NCI-H524 (cell line): ENCODE data around the gene BBS10.
"Not testable (repeated sequence)": the region's sequence is repeated elsewhere in the genome, so short reads cannot be mapped to it uniquely, and the experiment has no call there.

Experiments
- DNase-seq, 2 experiments: peaks; one replicate each; lab custom pipeline; 2025; lab: John Stamatoyannopoulos, UW

The BBS10 gene

DNA sequence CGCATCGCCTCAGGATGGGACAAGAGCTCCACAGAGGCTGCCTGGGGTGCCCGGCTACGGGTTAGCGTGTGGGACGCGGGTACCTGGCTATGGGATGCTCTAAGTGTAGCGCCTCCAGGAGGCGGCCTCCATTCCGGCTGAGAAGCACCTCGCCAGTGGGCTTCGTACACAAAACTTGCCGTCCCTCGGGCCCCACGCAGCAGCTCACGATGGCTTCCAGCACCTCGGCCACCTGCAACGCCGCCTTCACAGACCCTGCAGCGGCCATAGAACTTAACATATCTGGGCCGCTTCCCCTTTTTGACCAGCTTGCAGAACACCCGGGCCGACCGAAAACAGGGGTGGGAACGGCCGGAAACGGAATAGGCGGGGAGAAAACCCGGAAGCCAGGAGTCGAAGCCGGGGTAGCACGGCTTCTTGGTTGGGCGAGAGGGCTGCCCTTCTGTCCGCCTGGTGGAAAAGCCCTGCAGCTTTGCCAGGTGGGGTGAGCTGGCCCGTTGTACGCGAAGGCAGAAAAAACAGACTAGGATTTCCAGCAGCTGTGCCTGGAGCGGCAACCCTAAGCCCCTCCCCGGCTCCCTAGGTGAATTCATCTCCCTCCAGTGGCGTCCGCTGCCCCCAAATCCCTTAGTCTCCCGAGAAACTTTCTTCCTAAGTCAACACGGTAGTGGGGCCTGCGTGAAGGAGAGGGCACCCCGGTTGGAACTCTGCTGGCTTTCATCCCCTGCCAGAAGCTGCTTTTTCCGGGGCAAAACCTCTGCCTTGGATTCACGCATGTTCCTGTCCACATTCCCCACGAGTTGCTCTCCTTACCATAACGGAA is at the start of gene BBS10:
BBS10 (minus strand) TSS at position 337 of the 823 bp plus-strand sequence; CDS start at position 280, 57 bp downstream.
- peak; percentile 84 to 90 for DNase-seq

DNA sequence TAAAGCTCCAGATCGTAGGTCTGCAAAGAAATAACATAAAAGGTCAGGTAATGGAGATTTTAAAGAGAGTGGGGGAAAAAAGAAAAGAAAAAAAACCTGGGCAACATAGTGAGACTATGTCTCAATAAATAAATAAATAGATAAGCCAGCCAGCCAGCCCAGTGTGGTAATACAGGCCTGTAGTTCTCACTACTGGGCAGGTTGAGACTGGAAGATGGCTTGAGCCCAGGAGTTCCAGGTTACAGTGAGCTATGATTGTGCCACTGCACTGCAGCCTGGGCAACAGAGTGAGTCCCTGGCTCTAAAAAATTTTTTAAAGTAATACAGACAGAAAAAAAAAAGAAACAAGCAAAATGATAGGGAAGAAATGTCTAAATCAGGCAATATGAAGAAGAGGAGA is 43.2 kb upstream of the BBS10 start:
- no peak for DNase-seq

DNA sequence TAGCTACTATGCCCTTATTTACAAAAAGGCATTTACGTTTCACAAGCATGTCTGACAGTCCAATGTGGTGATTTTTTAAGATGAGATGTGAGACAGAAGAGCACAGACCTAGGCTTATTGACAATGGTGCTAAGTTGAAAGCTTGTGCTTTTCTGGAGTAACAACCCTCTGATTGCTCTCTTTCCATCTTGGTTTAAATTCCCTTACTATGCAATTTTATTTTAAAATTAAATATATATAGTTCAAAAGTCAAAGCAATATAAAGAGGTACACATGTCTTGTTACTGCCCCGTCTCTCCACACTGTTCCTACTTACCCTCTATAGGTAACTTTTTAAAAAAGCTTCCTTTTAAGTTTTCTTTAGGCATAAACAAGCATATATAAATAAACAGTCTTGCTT is 39.4 kb upstream of the BBS10 start:
- DNase-seq: no peak

DNA sequence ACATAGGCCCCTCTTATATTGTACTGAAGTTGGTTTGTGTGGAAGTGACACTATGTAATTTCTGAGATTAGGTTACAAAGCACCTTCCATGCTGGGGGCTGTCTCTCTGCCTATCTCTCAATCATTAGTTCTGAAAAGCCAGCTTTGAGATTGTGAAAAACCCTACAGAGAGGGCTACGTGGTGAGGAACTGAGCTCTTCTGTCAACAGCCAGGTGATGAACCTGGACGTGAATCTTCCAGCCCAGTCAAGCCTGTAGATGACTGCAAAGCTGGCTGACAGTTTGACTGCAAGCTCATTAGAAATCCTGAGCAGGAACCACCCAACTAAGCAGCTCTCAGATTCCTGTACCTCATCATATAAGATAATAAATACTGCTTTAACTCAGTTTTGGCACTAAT is 36.3 kb upstream of the BBS10 start:
- DNase-seq: no peak

DNA sequence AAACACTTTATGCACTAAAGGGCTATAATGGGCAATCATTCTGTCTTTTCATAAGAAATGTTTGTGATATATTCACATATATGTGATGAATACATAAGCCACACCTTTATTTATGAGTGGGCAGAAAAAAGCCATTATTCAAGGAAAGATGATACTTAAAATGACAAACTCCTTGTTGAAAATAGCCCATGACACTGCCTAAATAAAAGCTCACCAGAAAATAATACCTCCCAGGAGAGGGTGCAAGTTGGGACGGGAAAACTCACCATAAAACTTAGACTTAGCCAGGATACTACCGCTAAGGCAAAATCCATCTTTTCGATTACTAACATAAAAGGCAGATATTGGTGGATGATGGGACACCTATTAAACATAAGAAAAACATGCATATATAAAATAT is 35.8 kb upstream of the BBS10 start:
- DNase-seq: no peak

DNA sequence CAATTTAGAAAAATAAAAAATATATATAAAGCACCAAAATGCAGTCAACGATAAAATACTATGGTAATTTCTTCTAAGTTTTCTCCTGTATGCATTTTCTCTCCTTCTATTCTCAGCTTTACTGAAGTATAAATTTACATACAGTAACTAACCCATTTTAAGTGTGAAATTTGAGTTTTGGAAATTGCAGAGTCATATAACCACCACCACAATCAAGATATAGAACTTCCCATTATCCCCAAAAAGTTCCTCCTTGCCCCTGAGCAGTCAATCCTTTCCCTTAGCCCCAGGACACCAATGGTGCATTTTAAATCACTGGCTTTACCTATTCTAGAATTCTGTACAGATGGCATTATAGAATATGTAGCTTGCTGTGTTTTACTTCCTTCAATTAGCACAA is 31.0 kb upstream of the BBS10 start:
- no peak for DNase-seq

DNA sequence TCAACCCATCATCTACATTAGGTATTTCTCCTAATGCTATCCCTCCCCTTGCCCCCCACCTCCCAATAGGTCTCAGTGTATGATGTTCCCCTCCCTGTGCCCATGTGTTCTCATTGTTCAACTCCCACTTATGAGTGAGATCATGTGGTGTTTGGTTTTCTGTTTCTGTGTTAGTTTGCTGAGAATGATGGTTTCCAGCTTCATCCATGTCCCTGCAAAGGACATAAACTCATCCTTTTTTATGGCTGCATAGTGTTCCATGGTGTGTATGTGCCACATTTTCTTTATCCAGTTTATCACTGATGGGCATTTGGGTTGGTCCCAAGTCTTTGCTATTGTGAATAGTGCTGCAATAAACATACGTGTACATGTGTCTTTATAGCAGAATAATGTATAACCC is 28.7 kb upstream of the BBS10 start:
- not testable (repeated sequence) for DNase-seq

DNA sequence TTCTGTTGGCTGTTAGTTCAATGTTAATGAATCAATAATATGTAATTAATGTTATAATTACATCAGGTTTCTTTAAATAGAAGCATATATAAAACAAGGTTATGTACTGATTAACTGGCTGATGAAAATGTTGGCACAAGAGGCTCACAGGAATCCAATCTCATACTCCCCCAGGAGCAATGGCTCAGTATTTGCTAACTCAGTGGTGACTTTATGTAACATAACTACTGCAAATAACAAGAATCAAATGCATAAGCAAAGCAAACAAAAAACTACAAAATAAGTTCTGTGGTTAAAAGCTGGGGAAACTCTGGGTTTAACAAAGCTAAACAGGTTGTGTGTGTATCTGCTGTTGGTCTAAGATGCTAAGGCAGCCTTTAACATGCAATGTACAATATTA is 27.7 kb upstream of the BBS10 start:
- DNase-seq: no peak

DNA sequence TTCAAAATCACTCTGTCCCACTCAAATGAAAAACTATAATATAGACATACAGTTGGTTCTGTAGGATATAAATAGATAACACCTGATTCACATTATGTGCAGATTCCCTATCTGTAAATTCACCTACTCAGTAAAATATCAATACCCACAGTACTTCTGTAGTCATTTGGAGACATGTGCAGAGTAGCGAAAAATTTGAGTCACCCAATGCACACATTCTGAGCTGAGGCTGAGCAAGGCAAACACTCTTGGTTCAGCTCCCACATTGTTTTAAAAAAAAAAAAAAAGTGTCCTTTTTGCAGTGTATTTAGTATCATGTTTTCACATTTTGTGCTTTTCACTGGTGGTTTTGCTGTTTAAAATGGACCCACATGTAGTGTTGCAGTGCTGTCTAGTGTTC is 27.3 kb upstream of the BBS10 start:
- no peak for DNase-seq

DNA sequence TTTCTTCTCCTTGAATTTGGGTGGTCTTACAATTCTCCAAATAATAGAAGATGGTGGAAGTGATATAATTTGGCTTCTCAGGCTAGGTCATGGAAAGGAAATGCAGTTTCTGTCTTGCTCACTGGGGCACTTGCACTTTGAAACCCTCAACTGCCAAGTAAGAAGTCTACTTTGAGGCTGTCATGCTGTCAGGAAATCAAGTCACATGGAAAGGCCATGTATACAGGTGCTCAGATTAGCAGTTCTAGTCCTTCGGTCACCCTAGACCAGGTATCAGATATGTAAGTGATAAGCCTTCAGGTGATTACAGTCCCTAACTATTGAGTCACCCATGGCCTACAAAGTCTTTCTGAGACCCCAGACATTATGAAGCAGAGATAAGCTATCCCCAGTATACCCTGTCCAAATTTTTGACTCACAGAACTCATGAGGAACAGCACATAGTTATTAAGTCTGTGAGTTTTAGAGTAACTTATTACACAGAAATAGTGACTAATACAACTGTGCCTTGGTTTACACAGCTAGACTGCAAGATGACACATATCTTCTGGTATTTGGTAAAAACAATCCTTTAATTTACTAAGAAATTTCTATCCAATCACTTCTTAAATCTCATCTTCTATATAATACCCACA is 26.3 kb upstream of the BBS10 start:
- DNase-seq: no peak

DNA sequence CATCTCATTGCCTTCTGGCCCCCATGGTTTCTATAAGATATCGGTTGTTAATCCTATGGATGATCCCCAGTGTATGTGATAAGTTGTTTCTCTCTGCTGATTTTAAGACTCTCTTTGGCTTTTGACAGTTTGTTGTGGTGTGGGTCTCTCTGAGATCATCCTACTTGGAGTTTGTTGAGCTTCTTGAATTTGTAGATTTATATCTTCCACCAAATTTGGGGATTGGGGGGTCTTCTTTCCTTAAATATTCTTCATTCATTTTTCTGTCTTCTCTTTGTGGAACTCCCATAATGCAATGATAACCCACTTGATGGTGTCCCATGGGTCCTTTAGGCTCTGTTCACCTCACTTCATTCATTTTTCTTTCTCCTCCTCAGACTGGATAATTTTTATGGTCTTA is 20.0 kb upstream of the BBS10 start:
- no peak for DNase-seq

DNA sequence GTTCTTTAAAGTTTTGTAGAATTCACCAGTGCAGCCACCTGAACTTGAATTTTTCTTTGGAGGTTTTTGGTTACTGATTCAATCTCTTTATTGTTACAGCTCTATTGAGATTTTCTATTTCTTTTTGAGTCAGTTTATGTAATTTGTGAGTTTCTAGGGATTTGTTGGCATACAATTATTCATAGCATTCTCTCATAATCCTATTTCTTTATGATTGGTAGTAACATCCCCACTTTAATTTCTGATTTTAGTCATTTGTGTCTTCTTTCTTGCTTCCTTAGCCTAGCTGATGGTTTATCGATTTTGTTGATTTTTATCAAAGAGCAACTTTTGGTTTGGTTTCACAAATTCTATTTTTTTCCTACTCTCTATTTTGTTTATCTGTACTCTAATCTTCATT is 17.9 kb upstream of the BBS10 start:
- no peak for DNase-seq

DNA sequence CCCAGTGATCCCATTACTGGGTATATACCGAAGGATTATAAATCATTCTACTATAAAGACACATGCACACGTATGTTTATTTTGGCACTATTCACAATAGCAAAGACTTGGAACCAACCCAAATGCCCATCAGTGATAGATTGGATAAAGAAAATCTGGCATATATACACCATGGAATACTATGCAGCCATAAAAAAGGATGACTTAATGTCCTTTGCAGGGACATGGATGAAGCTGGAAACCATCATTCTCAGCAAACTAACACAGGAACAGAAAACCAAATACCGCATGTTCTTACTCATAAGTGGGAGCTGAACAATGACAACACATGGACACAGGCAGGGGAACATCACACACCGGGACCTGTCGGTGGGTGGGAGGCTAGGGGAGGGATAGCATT is 15.9 kb upstream of the BBS10 start:
- DNase-seq: not testable (repeated sequence)

DNA sequence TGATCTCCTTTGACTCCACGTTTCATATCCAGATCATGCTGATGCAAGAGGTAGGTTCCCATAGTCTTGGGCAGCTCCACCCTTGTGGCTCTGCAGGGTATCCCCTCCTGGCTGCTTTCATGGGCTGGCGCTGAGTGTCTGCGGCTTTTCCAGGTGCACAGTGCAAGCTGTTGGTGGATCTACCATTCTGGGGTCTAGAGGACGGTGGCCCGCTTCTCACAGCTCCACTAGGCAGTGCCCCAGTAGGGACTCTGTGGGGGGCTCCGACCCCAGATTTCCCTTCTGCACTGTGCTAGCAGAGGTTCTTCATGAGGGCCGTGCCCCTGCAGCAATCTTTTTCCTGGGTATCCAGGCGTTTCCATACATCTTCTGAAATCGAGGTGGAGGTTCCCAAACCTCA is 12.1 kb upstream of the BBS10 start:
- no peak for DNase-seq

DNA sequence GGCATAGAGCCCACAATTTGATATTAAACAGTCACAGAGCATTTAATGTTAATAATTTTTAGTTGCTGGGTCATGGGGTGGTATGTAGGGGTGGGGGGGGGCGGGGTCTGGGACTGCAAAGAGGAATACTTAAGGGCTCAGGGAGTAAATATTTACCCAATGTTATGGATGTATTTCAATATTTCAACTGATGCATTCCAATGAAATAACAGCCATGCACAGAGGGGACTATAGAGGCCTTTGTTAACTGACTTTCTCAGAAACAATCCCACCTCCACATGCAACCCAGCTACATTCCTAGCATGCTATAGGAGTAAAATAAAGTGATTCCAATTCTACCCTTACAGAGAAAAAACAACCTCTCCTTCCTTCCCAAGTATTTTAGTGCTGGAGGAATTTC is 7.9 kb upstream of the BBS10 start:
- no peak for DNase-seq

DNA sequence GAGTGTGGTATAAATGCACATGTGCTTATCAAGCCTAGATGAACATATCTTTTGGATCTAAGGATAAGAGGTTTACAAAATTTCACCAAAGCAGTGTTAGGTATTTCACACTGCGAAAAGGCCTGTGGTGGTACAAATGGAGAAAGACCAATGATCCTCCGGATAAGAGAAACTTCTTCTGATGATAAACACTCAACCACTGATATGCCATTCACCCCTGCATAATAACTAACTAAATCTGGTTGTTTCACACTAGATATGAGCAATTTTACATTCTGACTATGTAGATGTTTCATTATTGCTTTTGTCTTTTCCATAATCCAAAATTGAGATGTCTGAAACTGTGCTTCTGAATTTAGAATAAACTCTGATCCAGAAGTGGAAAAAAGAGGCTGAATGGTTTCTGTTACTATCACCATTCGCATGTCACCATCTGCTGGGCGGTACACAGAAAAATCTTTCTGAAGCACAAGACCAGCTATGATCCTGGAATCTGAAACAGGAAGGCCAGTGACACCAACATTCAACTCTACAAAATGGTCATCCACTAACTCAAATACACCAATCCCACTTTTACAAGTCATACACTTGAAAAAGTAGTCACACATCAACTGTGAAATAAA is 1.3 kb downstream of the BBS10 start:
- DNase-seq: peak; percentile 2 to 41

DNA sequence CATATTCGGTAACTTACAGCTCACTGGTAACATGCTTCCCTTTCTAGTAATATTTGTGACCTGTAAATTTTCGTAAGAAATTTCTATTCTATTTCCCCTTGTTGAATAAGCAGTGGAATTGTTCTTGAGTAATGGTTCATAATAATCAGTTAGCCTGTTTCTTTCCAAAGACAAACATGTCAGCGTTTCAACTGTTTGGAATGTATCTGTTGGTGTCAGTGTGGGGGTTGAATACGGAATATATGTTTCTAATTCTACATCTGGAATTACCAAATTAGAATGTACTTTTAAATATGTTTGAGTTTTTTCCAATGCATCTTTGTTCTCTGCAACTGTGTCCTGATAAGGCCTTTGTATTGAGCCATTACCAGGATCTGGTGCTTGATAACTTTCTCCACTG is 2.0 kb downstream of the BBS10 start:
- no peak for DNase-seq

DNA sequence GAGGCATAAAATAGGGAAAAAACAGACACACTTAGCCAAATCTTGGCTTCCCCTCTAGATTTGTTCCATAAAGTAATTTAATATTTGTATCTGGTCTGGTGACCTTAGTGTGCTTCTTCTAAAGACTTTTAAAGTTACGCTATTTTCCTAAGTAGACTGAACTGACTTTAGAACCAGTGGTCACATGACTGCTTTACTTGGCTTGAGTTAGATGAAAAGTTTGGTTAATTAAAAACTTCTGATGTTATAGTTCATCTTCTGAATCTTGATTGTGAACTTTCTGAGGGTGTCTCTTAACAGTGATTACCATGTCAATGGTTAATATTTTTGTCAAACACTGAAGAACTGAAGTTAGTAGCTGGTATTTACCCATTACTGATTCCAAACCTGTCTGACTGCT is 2.6 kb downstream of the BBS10 start:
- DNase-seq: no peak

DNA sequence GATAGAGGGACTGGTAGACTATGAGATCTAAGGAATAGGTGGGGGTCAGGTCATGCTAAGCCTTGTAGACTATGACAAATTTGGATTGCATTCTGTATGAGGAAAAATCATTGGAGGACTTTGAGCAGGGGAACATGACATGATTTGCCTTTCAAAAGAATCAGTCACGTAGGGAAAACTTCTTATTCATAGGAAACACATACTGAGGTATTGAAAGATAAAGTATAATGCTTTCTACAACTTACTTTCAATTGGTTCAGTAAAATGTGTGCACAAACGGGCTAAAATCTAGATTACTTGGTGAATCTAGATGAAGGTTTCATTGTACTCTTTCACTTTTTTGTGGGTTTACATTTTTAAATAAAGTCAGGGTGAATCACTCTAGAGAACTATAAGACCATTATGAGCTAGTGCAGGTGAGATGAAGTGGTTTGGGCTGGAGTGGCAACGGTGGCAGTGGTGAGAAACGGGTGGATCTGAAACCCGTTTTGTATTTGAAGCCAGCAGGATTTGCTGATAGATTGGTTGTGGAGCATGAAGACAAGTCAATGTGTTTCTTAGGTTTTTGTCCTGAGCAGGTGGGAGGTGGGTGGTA is 6.7 kb downstream of the BBS10 start:
- no peak for DNase-seq

DNA sequence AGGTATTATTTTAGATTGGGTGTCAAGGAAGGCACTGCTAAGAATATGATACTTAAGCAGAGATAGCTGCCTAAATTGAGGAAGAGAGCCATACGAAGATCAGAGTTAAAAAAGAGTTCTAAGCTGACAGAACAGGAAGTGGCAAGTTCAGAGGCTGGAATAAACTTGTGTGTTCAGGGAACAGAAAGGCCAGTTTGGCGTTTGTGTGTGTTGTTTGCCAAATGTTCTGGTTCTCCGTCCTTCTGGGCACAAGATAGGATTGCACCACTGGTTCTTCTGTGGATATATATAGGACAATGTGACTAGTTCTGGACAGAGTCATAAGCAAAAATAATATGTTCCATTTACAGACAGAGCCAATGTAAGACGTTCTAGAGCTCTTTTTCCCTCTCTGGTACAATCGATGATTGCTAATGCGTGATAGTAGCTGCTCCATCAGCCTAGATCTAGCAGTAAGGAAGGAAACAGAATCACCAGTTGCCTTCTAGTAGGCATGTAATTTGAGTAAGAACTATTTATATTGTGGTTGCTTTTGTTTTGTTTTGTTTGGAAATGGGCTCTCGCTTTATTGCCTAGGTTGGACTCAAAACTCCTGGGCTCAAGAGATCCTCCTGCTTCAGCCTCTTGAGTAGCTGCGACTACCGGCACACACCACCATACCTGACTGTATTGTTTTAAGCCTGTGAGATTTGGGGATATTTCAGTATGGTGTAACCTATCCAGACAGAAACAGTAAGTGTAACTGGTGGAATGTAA is 7.4 kb downstream of the BBS10 start:
- DNase-seq: no peak

DNA sequence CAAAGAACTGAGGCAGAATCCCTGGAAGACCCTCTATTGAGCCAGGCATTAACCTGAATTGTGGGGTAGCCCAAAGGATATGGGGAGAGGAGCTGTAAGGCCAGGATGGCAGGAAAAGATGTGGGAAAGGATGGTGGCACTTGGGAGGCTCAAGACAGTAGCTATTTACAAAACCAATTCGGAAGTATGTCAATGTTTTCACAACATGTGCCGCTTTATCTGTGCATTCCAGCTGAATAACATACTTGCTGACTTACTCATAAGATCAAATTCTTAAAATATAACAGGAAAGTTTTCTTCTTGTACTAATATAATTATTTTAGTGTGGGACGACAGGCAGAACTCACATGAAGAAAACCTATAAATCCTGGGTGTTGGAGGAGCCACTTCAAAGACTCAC is 10.6 kb downstream of the BBS10 start:
- DNase-seq: no peak

DNA sequence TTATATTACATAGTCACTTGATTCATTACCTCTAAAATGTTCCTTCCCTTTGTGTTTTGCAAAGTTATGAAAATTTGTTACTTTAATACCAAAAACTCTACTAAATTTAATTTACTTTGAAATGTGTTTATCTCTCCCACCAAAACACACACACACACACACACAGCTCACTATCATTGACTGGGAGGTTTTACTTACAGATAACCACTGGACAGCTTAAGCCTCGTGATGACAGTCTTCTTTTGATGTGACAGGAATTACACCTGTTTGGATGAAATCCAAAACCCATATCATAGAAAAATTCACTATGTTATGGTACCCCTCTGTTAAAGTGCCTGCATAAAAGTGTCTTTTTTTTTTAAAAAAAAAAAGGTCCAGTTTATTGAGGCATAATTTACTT is 15.6 kb downstream of the BBS10 start:
- DNase-seq: no peak
